ENCODE data around the gene PP2D1.
"Not testable (repeated sequence)": the region's sequence is repeated elsewhere in the genome, so short reads cannot be mapped to it uniquely, and the experiment has no call there.

PP2D1 gene

DNA sequence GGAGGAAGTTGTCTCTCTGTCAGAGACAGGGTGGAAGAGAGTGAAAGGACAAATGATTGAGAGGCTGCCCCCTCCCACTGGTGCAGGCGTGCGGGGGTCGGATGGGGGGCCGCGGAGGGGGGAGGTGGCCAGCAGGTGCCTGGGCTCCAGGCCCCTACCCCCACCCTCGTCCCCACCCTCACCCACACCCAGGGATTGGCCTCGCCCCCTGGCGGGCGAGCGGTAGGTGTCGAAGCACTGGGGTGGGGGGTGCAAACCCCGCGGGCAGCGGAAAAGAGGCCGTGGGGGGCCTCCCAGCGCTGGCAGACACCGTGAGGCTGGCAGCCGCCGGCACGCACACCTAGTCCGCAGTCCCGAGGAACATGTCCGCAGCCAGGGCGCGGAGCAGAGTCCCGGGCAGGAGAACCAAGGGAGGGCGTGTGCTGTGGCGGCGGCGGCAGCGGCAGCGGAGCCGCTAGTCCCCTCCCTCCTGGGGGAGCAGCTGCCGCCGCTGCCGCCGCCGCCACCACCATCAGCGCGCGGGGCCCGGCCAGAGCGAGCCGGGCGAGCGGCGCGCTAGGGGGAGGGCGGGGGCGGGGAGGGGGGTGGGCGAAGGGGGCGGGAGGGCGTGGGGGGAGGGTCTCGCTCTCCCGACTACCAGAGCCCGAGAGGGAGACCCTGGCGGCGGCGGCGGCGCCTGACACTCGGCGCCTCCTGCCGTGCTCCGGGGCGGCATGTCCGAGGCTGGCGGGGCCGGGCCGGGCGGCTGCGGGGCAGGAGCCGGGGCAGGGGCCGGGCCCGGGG lies 27.9 kb upstream of the PP2D1 start, which contains the start of gene KAT2B:
Gene KAT2B, plus strand, starts transcription at position 682 of the 783 bp plus-strand sequence. Its CDS starts 32 bp downstream, at position 714.
- peak; percentile 73 for DNase-seq

DNA sequence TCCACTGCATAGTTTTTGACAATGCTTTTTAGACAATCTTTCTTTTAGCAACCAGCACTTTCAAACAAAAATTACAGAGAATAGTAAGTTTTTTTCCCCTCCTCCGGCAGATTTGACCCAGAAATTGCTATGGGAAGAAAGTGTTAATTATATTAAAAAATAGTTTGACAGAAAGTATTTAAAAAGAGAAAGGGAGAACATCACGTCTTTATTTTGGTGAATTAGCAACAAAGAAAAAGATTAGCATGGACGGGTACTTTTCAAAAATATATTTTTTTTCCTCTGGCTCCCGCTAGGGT lies 27.4 kb upstream of the PP2D1 start:
- no peak for DNase-seq

DNA sequence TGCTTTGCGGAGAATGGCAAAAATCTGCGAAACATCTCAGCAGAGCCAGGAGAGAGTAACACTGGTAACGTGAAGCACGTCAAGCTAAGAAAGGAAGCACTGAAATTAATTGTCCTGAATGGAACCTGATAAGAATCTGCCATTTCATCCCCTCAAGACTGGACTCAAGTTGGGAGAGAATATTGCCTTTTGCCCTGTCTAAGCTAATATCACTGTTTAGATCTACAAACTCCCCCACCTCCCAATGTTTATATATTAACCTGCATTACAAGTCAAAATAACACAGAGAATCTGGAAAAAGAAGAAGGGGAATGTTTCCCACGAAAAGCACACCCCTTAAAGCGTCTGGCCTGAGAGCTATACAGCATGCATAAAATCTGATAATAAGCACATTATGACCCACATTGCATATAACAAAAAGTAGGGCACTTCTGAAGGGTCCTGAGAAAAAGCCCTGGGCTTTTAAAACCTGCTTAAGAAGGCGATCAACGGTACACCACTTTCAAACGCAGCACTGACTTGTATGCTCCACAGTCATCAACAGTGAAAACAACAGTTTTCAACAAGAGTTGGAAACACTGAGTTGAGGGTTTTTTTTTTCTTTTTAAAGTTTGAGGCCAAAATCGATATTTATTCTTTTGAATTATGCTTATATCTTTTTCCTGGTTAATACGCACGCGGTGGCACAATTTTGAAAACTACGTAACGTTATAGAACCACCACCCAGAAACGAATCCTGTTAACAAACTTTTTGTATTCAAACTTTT lies 26.8 kb upstream of the PP2D1 start:
- no peak for DNase-seq

DNA sequence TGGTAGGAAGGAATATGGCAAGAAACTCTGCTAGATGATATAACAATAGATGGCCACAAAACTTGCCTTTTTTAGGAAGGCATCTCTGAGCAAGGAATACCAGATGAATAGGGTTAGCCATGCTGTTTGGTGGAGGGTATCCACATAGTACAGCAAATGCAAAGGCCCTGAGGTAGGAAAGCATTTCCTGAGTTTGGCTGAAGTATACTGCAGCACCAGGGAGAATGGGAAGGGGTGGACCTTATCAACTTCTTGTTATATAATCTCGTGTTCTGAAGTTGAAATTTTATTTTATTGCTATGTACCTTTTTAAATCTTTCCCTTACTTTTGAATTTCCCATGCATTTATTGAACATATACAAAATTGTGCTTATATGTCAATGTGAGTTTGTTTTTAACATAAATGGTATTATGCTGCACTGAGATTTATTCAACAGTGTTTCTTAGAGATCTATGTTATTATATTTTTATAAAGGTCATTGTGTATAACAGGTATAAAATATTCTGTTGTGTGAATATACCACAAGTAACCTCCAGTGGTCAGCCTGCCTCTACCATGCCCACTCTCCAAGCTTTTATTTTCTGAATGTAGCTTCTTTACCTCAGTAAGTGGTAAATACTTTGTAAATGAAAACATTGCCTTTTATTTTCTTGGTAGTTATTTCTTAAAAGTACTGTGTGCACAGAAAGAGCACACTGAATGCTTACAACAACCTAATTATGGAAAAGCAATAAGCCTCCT lies 25.4 kb upstream of the PP2D1 start:
- DNase-seq: no peak

DNA sequence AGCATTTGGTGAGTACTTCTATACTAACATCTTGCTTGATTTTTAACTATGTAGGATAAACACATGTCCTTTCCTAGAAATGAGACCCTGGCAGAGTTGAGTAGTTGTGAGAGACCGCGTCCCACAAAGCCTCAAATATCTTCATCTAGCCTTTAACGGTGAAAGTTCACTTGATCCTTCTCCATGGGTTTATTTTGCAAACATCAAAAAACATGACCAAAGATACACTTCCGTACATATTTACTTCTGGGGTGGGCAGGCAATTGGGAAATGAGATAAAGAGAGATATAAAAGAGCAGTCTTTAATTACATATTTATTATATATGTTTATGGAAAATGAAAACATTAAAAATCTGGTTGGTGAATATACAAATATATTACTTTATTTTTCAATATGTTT lies 23.0 kb upstream of the PP2D1 start:
- no peak for DNase-seq

DNA sequence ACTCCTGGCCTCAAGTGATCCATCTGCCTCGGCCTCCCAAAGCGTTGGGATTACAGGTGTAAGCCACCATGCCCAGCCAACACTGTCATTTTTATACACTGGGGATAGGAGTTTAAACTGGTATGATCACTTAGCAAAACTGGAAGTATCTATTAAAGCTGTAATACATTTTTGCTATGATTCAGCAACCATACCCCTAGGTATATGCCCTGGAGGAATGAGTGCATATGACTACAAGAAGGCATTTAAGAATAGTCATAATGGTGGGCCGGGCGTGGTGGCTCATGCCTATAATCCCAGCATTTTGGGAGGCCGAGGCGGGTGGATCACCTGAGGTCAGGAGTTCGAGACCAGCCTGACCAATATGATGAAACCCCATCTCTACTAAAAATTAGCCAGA lies 19.9 kb upstream of the PP2D1 start:
- not testable (repeated sequence) for DNase-seq

DNA sequence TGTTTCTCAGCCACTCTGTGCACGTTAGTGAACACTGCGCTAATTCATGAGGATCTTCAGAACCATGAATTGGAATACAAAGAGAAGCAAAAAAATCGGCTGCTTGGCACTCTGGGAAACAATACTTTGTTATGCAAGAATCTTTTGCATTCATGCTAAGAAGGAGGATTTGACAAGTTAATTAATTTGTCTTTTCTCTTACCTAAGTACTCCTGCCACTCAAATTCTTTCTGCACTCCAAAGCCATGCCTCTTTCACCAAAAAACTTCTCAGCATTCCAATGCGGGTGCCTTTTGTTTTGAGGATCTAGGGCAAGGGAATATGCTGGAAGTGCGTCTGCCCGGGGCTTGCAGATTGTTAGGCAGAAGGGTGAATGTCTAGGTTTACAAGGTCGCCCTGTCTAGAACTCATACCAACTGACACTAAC lies 16.9 kb upstream of the PP2D1 start:
- DNase-seq: no peak

DNA sequence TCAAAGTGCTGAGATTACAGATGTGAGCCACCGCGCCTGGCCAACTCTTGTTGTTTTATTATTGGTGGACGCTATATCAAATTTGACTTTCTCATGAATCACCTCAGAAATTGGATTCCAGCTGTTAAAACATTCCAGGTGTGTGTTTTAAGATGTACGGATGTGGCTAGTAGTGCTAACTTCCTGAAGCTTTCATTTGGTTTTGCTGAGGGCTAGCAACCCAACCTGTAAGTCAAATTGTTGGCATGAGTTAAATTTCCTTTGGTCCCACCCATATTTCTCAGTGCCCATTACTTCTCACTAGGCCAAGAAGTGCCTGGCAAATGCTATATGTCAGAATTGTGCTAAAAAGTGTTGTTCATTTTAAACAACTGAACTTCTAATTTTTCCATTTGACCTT lies 15.1 kb upstream of the PP2D1 start:
- no peak for DNase-seq

DNA sequence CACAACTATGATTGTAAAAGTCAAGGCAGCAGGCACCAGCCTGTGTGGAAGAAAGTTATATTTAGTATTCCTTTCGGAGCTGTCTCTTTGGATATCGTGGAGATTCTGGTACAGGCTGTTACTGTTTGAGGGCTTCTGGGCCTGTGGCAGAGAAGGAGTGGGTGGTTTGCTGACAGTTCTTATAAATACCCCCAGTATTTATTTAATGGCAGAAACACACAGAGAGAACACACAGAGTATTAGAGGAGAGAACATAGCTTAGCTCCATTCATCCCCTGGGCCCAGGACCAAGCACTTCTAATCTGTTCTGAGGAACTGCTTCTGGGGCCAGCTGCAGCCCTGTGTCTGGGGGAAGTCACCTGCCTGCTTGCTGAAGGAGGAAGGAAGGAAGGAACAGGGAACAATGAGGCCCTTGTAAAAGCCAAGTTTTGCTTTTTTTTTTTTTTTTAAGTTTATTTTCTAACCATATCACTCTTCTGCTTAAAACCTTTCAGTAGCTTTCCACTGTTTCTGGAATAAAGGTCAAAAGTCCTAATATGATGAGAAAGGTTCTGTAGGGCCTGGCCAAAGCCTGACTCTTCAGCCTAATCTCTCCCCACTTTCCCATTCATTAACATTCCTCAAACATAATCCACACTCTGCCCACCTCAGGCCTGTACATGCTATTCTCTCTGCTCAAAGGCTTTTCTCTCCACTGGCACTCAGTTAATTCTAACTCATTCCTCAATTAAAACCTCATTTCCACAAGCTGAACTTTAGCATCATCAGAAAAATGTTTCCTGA lies 11.8 kb upstream of the PP2D1 start:
- no peak for DNase-seq

DNA sequence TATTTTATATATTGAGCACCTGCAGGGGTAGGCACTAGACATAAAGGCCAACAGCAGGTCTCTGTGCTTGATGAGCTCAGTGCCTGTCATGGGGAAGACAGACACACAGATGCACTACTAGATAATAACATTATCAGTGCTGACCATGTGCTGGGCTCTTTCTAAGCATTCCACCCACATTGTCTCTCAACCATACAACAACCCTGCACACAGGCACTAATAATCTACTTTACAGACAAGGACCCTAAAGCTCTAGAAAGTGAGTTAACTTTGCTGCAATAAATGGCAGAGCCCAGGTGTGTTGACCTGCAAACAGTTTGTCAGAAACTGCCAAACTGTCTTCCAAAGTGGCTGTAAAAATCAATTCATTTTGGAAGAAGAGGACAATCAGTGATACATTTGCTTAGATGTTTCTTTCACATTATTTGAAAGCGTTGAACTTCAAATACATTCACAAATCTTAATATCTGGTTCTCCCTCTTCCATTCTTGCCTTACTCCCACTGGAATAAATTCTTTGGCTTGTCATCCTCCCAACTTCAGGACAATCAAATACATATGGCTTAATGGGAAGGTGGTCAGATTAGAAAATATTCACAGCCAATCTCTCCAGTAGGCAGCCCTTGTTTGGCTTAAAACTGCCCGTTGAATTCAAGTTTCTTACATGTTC lies 11.0 kb upstream of the PP2D1 start:
- DNase-seq: no peak

DNA sequence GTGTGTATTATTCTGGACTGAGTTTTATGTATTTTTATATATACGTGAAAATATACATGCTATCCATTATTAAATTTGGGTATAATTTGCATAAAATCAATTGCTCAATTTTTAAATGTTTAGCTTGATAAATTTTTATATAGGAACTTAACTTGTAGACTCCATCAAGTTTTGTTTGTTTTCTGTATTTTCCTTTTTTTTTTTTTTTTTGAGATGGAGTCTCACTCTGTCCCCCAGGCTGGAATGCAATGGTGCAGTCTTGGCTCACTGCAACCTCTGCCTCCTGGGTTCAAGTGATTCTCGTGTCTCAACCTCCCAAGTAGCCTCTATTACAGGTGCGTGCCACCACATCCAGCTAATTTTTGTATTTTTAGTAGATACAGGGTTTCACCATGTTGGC lies 4.0 kb upstream of the PP2D1 start:
- not testable (repeated sequence) for DNase-seq

DNA sequence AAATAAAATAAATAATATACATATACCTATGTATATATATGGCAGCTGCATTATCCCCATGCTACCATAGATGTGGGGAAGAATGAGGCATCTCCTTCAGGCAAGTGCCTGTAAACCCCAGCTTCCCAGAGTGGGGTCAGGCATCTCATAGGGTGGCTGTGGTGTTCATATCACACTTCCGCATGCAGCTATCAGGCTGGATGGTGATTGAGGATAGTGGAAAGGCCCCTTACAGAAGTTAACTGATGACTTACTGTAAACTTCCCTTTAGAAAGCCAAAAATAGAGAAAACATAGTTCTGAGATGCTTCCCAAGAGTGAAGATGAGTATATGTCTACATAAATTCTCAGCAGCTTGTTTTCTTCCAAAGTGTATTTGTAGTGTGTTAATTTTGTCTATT lies 3.5 kb upstream of the PP2D1 start:
- DNase-seq: no peak

DNA sequence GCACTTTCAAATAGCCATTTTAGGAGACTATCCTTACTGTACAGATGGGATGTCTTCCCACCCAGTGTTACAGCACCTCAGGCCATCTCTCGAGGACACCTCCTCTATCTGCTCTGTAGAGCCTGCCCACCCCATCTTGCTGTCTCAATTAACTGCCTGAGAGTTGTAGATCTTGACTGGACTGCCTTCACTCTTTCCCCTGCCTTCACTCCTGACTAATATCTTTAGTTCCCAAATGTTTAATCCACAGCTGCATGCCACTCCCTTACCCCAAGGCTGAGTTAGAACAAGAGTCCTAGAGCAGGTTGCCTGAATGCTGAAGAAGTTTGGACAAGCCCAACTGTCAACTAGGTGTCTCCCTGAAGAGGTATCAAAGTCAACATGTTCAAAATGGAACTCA lies 1.3 kb upstream of the PP2D1 start:
- DNase-seq: no peak

DNA sequence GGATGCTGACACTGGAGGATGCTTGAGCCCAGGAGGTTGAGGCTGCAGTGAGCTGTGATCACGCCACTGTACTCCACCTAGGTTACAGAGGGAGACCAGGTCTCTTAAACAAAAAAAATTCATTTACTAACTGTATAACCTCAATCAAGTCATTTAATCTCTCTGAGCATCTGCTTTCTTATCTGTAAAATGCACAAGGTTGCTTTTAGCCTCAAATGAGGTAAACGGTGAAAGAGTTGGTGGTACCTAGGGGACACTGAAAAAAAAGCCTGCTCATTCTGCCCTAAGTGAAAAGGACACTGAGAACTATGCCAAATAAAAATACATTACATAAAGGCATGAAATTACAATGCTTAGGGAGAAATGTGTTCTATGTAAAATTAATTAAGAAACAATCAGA lies 3.4 kb downstream of the PP2D1 start:
- no peak for DNase-seq

DNA sequence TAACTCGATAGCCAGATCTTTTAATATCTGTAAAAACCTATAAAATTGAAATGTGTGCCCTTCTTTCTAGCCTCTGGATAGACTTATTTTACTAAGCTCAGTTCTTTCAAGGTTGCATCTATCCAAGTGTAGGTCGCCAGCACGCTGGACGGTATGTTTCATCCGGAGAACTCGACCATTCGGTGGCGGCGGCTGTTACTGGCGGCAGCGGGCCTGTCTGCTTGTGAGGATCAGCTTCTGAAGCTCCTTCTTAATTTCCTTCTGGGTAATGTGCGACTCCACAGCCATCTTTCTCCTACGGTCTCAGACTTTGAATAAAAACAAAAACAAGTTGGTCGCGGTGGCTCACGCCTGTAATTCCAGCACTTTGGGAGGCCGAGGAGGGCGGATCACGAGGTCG lies 4.1 kb downstream of the PP2D1 start:
- DNase-seq: no peak

DNA sequence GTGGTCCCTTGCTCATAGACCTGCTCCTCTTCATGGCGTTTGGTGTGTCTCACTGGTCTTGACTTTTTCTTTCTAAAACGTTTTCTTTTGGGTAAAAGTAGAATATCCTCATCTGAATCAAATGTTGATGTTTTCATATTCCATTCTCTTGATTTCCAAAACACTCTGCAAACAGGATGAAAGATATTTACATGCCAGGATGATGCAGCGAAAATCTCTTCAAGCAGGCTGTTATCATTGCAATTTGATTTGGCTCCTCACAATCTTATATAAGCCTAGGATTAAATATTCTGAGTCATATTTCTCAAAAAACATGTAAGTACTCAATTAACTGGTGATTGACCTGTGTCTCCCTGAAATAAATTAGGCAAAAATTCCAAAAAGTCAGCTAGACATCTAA lies 10.1 kb downstream of the PP2D1 start:
- DNase-seq: no peak

DNA sequence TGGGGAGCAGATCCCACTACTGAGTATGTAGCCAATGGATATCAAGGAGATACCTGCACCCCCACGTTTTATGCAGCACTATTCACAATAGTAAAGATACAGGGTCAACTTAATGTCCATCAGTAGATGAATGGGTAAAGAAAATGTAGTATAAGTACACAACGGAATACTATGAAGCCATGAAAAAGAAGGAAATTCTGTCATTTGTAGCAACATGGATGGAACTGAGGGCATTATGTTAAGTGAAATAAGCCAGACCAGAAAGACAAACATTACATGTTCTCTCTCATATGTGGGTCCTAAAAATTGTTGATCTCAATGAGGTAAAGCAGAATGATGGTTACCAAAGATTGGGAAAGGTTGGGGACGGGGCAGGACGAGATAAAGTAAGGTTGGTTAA lies 14.6 kb downstream of the PP2D1 start:
- DNase-seq: no peak

DNA sequence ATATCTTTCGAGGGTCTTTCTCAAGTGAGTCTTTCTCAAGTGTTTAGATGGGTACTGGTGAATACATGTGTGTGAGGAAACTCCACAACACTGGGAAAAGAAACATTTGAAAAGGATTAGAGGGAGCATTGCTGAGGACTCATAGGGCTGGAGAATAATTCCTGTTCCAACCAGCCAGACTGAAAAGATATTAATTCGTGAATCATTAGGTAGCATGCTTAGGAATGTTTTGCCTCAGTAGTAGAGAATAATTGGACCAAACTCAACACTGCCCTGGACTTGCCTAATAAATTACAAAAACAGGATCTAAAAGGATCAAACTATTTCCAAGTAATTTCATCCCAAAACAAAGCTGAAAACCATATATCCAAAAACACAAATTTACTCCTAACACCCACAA lies 17.3 kb downstream of the PP2D1 start:
- no peak for DNase-seq

DNA sequence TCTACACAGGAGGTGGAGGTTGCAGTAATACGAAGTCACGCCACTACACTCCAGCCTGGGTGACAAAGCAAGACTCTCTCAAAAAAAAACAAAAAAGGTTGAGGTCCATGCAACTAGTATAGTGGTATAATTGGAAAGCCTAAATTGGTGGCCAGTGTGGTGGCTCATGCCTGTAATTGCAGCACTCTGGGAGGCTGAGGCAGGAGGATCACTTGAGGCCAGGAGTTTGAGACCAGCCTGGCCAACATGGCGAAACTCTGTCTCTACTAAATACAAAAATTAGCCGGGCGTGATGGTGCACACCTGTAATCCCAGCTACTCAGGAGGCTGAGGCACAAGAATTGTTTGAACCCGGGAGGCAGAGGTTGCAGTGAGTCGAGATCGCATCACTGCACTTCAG lies 23.2 kb downstream of the PP2D1 start:
- not testable (repeated sequence) for DNase-seq

DNA sequence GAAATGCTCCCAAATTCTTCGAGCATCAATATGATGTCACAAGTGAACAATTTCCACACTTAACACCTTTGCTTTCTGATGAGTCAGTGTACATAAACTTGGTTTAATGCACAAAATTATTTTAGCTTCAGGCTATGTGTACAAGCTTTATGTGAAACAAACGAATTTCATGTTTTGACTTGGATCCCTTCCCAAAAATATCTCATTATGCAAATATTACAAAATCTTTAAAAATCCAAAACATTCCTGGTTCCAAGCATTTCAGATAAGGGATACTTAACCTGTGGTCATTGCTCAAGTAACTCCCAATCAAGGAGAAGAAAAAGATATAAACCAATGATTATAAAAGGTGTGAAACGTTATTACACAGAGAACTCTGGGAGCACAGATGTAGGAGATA lies 40.0 kb downstream of the PP2D1 start:
- DNase-seq: no peak

DNA sequence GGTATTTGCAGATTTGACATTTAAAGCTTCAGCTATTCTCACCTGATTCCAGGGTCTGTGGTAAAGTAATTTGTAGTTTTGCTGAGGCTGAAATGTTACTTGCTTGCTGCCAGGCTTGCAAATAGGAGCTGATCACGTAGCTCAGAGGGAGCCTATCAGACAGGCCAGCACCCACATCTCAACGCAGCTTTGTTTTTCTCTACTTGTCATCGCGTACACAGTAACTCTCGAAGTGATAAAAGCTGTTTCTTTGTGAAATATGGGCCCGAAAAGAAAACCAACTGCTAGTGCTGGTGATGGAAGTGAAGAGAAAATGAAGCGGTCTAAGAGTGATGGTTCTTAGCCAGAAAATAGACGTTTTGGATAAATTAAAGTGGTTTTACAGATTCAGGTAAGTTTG lies 41.7 kb downstream of the PP2D1 start:
- no peak for DNase-seq

DNA sequence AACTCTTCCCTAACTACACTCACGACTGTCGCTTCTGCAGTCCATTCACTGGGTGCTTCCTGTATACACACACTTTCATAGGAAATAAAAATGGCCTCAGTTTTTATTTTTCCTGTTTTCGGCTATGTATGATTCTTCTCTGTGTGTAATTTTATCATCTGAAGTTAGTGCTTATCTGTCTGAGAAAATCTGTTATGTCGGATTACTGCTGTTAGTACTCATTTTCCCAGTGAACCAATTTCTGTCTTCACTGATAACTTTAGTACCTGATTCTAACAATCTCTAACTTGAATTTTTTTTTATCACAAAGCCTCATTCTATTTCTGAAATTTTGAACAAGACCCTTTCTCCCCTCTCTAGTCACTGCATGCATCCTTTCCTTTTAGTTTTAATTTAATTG lies 44.3 kb downstream of the PP2D1 start:
- no peak for DNase-seq

DNA sequence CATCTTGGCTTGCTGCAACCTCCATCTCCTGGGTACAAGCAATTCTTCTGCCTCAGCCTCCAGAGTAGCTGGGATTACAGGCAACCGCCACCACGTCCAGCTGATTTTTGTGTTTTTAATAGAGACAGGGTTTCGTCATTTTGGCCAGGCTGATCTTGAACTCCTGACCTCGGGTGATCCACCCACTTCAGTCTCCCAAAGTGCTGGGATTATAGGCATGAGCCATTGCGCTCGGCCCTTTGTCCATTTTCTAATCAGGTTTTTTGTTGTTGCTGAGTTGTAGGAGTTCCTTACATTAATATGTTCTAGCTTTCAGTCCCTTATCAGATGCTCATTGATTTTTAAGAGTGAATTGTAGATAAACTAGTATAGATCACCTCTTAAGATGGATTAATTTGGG lies 44.9 kb downstream of the PP2D1 start:
- no peak for DNase-seq

Data from suppressor macrophage treated with lipopolysaccharide for 4 hours (primary cell).